ENCODE results near the gene MX1.

MX1 gene

DNA sequence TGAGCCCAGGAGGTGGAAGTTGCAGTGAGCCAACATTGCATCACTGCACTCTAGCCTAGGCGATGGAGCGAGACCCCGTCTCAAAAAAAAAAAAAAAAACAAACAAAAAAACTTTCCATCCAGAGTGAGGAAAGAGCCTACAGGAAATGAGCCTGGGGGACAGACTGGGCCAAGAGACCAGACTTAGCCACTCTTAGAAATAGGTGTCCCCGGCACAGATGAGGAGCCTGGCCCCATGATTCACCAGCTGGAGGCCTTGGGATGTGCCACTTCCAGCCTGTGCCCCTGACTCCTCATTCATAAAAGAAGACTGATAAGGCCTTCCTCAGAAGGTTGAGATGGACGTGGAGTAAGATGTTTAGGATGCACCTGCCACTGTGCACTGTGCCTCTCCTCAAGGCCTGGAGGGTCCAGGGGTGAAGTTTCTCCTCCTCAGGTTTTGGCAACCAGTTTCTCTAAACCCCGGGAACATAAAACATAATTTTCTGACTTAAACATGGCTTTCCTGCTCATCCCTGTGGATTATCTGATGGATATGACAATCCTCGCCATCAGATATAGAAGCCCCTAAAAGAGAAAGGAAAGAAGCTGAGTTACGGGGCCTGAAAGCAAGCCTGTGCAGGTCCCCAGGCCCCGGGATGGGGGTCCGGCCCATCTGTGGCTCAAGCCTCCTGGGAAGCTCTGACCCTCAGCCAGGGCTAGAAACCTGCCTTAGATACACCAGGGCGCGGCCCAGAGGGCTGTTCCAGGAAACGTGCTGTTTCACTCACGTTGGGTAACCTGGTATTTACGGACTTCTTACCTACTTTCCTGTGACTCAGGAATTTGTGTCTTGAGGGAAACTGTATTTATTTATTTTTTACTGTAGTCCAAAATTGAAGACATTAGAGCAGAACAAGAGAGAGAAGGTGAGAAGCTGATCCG lies 26.0 kb downstream of the MX1 start:
- H3K27ac ChIP-seq, result no peak overlapping the region
- no peak for TF ChIP-seq ZFX (IDR thresholded peaks at IDR 0.05)
- TF ChIP-seq, protein P1, sequence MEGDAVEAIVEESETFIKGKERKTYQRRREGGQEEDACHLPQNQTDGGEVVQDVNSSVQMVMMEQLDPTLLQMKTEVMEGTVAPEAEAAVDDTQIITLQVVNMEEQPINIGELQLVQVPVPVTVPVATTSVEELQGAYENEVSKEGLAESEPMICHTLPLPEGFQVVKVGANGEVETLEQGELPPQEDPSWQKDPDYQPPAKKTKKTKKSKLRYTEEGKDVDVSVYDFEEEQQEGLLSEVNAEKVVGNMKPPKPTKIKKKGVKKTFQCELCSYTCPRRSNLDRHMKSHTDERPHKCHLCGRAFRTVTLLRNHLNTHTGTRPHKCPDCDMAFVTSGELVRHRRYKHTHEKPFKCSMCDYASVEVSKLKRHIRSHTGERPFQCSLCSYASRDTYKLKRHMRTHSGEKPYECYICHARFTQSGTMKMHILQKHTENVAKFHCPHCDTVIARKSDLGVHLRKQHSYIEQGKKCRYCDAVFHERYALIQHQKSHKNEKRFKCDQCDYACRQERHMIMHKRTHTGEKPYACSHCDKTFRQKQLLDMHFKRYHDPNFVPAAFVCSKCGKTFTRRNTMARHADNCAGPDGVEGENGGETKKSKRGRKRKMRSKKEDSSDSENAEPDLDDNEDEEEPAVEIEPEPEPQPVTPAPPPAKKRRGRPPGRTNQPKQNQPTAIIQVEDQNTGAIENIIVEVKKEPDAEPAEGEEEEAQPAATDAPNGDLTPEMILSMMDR (conservative IDR thresholded peaks at IDR 0.05), result no peak

DNA sequence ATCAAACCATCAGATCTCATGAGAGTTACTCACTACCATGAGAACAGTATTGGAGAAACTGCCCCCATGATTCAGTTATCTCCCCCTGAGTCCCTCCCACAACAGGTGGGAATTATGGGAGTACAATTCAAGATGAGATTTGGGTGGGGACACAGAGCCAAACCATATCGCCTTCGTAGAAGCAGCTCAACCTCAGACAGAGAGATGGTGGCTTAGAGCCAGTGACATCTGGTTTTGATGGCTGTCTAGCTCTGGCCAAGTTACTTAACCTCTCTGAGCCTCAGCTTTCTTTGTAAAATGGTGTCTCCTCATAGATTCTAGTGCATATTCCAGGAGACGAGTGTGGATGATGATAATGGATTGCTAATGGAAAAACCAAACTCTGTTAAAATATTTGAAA lies 27.2 kb downstream of the MX1 start:
- TF ChIP-seq, protein P1 (conservative IDR thresholded peaks at IDR 0.05), result no peak
- no peak for TF ChIP-seq ZFX (IDR thresholded peaks at IDR 0.05)
- H3K27ac ChIP-seq, result no peak overlapping the region

DNA sequence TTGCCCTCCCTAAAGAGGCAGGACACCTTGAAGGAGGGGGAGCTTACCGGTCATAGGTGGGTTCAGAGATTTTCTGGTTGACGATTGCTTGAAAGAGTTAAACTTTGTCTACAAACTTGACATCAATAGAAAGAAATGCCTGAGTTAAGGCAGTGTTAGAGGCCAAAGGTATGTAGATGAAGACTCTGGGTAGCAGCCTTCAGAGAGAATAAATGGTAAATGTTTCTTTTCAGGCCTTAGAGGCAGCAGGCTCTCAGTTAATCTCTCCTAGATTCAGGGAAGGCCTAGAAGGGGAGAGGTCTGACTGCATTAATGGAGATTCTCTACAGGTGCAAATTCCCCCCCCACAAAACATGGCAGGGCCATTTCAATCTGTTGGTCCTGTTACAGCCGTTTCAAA lies 27.7 kb downstream of the MX1 start:
- TF ChIP-seq, protein P1 (conservative IDR thresholded peaks at IDR 0.05), result no peak
- TF ChIP-seq ZFX (IDR thresholded peaks at IDR 0.05), result no peak
- no peak overlapping the region for H3K27ac ChIP-seq

DNA sequence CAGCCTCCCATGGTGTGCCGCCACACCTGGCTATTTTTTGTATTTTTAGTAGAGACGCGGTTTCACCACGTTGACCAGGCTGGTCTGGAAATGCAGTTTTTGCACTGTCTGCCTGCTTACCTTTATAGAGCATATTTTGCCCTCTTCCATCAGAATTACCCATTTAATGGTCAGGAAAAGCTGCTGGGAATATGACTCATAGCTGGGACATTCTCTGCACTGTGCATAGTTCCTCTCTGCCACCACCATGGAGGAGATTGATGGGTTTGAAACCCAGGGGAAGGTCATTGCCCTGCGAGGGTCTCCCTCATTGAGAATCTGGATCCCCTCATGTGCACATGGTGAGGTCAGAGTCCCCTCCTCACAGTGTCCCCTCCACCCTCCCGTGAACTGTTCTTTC lies 32.1 kb downstream of the MX1 start:
- TF ChIP-seq, protein P1 (conservative IDR thresholded peaks at IDR 0.05), result no peak
- TF ChIP-seq ZFX (IDR thresholded peaks at IDR 0.05), result no peak
- no peak overlapping the region for H3K27ac ChIP-seq

DNA sequence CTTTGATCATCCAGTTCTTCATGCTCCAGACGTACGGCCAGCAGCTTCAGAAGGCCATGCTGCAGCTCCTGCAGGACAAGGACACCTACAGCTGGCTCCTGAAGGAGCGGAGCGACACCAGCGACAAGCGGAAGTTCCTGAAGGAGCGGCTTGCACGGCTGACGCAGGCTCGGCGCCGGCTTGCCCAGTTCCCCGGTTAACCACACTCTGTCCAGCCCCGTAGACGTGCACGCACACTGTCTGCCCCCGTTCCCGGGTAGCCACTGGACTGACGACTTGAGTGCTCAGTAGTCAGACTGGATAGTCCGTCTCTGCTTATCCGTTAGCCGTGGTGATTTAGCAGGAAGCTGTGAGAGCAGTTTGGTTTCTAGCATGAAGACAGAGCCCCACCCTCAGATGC lies 32.5 kb downstream of the MX1 start:
- no peak for TF ChIP-seq ZFX (IDR thresholded peaks at IDR 0.05)
- TF ChIP-seq, protein P1 (conservative IDR thresholded peaks at IDR 0.05), result no peak
- H3K27ac ChIP-seq, result no peak overlapping the region

DNA sequence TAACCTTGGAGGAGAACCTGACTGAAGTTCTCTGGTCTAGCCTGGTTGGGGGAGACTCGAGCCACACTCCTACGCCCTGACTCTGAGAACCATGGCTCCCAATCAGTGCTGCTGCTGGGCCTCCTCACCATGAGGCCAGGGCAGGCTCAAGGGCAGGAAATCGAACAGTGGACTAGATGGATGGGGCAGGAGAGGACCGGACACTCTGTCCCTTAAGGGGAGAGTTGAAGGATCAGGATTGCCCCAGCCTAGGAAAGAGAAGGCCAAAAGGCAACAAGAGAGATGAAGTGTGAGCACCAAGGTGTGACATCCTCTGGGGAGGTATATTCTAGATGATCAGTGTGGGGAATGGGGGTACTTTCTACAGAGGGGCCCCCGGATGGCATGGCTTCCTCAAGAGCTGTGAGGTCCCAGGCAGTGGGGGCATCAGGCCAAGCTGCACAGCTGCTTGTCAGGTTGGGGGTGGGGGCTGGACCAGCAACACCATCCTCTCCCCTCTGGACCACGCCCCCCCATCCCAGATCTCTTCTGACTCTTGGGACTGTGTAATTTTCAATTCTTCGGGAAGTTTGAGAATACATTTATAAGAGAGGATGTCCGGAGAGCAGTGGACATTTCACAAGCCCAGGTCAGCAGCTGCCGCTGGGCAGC lies 34.0 kb downstream of the MX1 start:
- H3K27ac ChIP-seq, result peak overlapping the region; percentile 8; the same call in 1 of the 2 replicates
- TF ChIP-seq, protein P1 (conservative IDR thresholded peaks at IDR 0.05), result no peak
- no peak for TF ChIP-seq ZFX (IDR thresholded peaks at IDR 0.05)

All from C4-2B (cell line).